ENCODE measurements around the gene USH2A. TPM values are rescaled to one million over a fixed set of nuclear protein-coding genes. Genes with fewer than 3 reads are reported as not detected.

The USH2A gene
- total RNA-seq, 6 donors from 2014 or later, result under 0.01 to 0.11 TPM; not detected in 4

GRCh38 chr1:215648957-215649356 lies 774.3 kb downstream of the USH2A start:
- no peaks in the 10 kb centered on the region for H3K36me3 ChIP-seq
- TF ChIP-seq POLR2AphosphoS5 (IDR thresholded peaks at IDR 0.05), result no peak
- no peak for TF ChIP-seq EP300 (IDR thresholded peaks at IDR 0.05)
- no peak for TF ChIP-seq POLR2A (IDR thresholded peaks at IDR 0.05)
- TF ChIP-seq, protein P1, sequence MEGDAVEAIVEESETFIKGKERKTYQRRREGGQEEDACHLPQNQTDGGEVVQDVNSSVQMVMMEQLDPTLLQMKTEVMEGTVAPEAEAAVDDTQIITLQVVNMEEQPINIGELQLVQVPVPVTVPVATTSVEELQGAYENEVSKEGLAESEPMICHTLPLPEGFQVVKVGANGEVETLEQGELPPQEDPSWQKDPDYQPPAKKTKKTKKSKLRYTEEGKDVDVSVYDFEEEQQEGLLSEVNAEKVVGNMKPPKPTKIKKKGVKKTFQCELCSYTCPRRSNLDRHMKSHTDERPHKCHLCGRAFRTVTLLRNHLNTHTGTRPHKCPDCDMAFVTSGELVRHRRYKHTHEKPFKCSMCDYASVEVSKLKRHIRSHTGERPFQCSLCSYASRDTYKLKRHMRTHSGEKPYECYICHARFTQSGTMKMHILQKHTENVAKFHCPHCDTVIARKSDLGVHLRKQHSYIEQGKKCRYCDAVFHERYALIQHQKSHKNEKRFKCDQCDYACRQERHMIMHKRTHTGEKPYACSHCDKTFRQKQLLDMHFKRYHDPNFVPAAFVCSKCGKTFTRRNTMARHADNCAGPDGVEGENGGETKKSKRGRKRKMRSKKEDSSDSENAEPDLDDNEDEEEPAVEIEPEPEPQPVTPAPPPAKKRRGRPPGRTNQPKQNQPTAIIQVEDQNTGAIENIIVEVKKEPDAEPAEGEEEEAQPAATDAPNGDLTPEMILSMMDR (IDR thresholded peaks at IDR 0.05), result no peak
- no peaks in the 10 kb centered on the region for H3K4me1 ChIP-seq
- no peak overlapping the region for H3K27ac ChIP-seq
- no peaks in the 10 kb centered on the region for H3K27me3 ChIP-seq
- no peak overlapping the region for H3K4me3 ChIP-seq
- DNase-seq, result no peak
- WGBS, 2 donors, result 89 to 93% methylated on average over 4 of the region's 4 CpGs
- no peak for ATAC-seq (ENCODE audit: low FRiP score in 2 of 2)
- no peaks in the 10 kb centered on the region for H3K9me3 ChIP-seq

- WGBS, 2 donors, result 61 to 67% methylated on average over 3 of the region's 3 CpGs
- no peak for ATAC-seq (ENCODE audit: low FRiP score in 2 of 2)
- Histone ChIP-seq H3K36me3 (no peaks in the 10 kb centered on the region), H3K9me3 (no peaks in the 10 kb centered on the region), H3K27ac (no peak overlapping the region), H3K4me1 (no peaks in the 10 kb centered on the region), H3K4me3 (no peak overlapping the region), H3K27me3 (no peaks in the 10 kb centered on the region)
- TF ChIP-seq EP300 (IDR thresholded peaks at IDR 0.05), result no peak
- no peak for TF ChIP-seq POLR2AphosphoS5 (IDR thresholded peaks at IDR 0.05)
- TF ChIP-seq POLR2A (IDR thresholded peaks at IDR 0.05), result no peak
- TF ChIP-seq, protein P1 (IDR thresholded peaks at IDR 0.05), result no peak
- no peak for DNase-seq
These were observed 775.5 kb downstream of the USH2A start for GRCh38 chr1:215647738-215648137.

- 96 to 100% methylated on average over 2 of the region's 2 CpGs for WGBS, 2 donors
- no peak overlapping the region for H3K4me3 ChIP-seq
- no peaks in the 10 kb centered on the region for H3K9me3 ChIP-seq
- TF ChIP-seq POLR2A (IDR thresholded peaks at IDR 0.05), result no peak
- TF ChIP-seq EP300 (IDR thresholded peaks at IDR 0.05), result no peak
- no peak for TF ChIP-seq POLR2AphosphoS5 (IDR thresholded peaks at IDR 0.05)
- TF ChIP-seq, protein P1 (IDR thresholded peaks at IDR 0.05), result no peak
- no peaks in the 10 kb centered on the region for H3K4me1 ChIP-seq
- ATAC-seq (ENCODE audit: low FRiP score in 2 of 2) (no peak), DNase-seq (no peak)
- H3K36me3 ChIP-seq, result no peaks in the 10 kb centered on the region
- no peaks in the 10 kb centered on the region for H3K27me3 ChIP-seq
- H3K27ac ChIP-seq, result no peak overlapping the region
These were observed 777.4 kb downstream of the USH2A start for GRCh38 chr1:215645861-215646260.

- H3K9me3 ChIP-seq, result no peaks in the 10 kb centered on the region
- no peak overlapping the region for H3K4me3 ChIP-seq
- no peak for ATAC-seq (ENCODE audit: low FRiP score in 2 of 2)
- no peaks in the 10 kb centered on the region for H3K27me3 ChIP-seq
- no peak overlapping the region for H3K27ac ChIP-seq
- DNase-seq, result no peak
- WGBS, 2 donors, result 92 to 94% methylated on average over 4 of the region's 4 CpGs
- TF ChIP-seq, protein P1 (IDR thresholded peaks at IDR 0.05), result no peak
- no peak for TF ChIP-seq EP300 (IDR thresholded peaks at IDR 0.05)
- no peaks in the 10 kb centered on the region for H3K4me1 ChIP-seq
- H3K36me3 ChIP-seq, result no peaks in the 10 kb centered on the region
These were observed 778.1 kb downstream of the USH2A start for GRCh38 chr1:215645182-215645581.

GRCh38 chr1:215643592-215644321 lies 779.5 kb downstream of the USH2A start:
- TF ChIP-seq, protein P1 (IDR thresholded peaks at IDR 0.05), result no peak
- Histone ChIP-seq H3K4me1 (no peaks in the 10 kb centered on the region), H3K27ac (no peak overlapping the region), H3K27me3 (no peaks in the 10 kb centered on the region), H3K36me3 (no peaks in the 10 kb centered on the region), H3K4me3 (no peak overlapping the region), H3K9me3 (no peaks in the 10 kb centered on the region)
- 84 to 87% methylated on average over 4 of the region's 4 CpGs for WGBS, 2 donors
- no peak for ATAC-seq (ENCODE audit: low FRiP score in 2 of 2)
- DNase-seq, result no peak
